Gastrocnemius medialis (tissue), 4 donors: Measurements from ENCODE around the gene SPSB4. TPM values are rescaled to one million over a fixed set of nuclear protein-coding genes. Genes with fewer than 3 reads are reported as not detected.

ENCODE experiments used
- ATAC-seq, 2 donors: fragments of 150-250 bp; one replicate each; pipeline ENCODE4 v1.9.1; 2016
- DNase-seq, 2 donors: peaks; one replicate each; pipeline ENCODE4 v3.0.0-alpha.2; 2019
- H3K27ac ChIP-seq, 4 donors: fragments of 200-600 bp; sonication (generic); 1 replicate in 1 of 4; 2 replicates in 3 of 4; pipeline ENCODE4 v1.5.1; 2016 to 2018; ENCODE audit warnings: mild to moderate bottlenecking in 2 of 4, moderate library complexity in 1 of 4
- H3K27me3 ChIP-seq, 3 donors: fragments of 200-600 bp; sonication (generic) in 2 of 3; 1 replicate in 1 of 3; 2 replicates in 2 of 3; pipeline versions ENCODE4 v1.5.1 to v1.6.0; 2016 to 2019; ENCODE audit warnings: mild to moderate bottlenecking in 1 of 3, moderate library complexity in 1 of 3
- H3K36me3 ChIP-seq, 2 donors: fragments of 200-600 bp; sonication (generic) in 1 of 2; one replicate each; pipeline ENCODE4 v1.5.1; 2017 to 2018
- H3K4me1 ChIP-seq, 2 donors: fragments of 200-600 bp; sonication (generic) in 1 of 2; one replicate each; pipeline ENCODE4 v1.5.1; 2016 to 2017; ENCODE audit warnings: mild to moderate bottlenecking in 2 of 2
- H3K4me3 ChIP-seq, 4 donors: fragments of 200-600 bp; sonication (generic) in 3 of 4; 1 replicate in 1 of 4; 2 replicates in 3 of 4; pipeline ENCODE4 v1.5.1; 2016 to 2019; ENCODE audit warnings: mild to moderate bottlenecking in 2 of 4
- H3K9me3 ChIP-seq, 3 donors: fragments of 200-600 bp; sonication (generic) in 2 of 3; 1 replicate in 1 of 3; 2 replicates in 2 of 3; pipeline ENCODE4 v1.5.1; 2016 to 2019
- POLR2A ChIP-seq, 2 donors: fragments of 450-650 bp; IDR thresholded peaks; one replicate each; pipeline ENCODE4 v1.6.1; 2017; ENCODE audit warnings: antibody characterized with exemption in 2 of 2, mild to moderate bottlenecking in 2 of 2, moderate library complexity in 2 of 2
- in situ Hi-C, 4 donors: fragments of 200-750 bp; cut with MboI; loops; one replicate each; pipeline versions ENCODE4 v1.15.0 to v1.8.0; 2017; ENCODE audit warnings: low sequenced_read_pairs in 4 of 4
- intact Hi-C: fragments of 100-400 bp; cut with DNase I; formaldehyde crosslinking; loops from one replicate; pipeline ENCODE4 v1.15.1; 2023; ENCODE audit warnings: low total_unique reads
- total RNA-seq, 4 donors: library from RNA; depleted of rRNA; stranded (reverse); fragments of >200 nt; gene quantifications; one replicate each; pipeline versions ENCODE4 v1.1.0 to v1.2.3, GENCODE V29; 2016
- TF ChIP-seq, protein P1 (sequence below), 5 experiments: fragments of 450-650 bp in 3 of 5; fragments of 200-600 bp in 2 of 5; sonication (generic) in 2 of 5; IDR thresholded peaks in 4 of 5; conservative IDR thresholded peaks in 1 of 5; 1 replicate in 4 of 5; 2 replicates in 1 of 5; pipeline ENCODE4 v1.5.1; 2016 to 2019; ENCODE audit warnings: antibody characterized with exemption in 5 of 5, mild to moderate bottlenecking in 3 of 5, moderate library complexity in 3 of 5

The SPSB4 gene
- total RNA-seq, 4 donors from 2014 or later: 0.35 to 0.81 TPM; not detected in 2

DNA sequence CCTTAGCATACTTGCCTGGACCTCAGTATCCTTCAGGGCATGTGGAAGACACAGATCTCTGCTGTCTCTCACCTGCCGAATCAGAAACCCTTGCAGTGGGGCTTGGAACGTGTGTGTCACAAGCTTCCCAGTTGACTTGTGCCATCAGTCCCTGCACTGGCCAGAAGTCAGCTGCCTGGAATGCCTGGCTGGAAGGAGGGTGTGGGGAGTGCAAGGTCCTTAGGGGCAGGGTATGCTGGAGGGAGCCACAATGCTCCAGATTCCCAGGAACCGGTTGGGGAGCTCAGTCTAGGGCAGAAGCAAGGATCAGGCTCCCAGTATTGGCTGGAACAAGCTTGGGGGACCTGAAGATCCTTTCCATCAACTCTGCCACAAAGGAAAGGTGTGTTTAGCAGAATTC is 27.1 kb downstream of the SPSB4 start:
- ATAC-seq (no peak), DNase-seq (no peak)
- H3K9me3 ChIP-seq: no peaks in the 10 kb centered on the region
- H3K27ac ChIP-seq: no peak overlapping the region
- H3K36me3 ChIP-seq: no peaks in the 10 kb centered on the region
- intact Hi-C loops: no loop called here
- no peaks in the 10 kb centered on the region for H3K27me3 ChIP-seq
- in situ Hi-C loops: no loop called here
- no peak overlapping the region for H3K4me3 ChIP-seq
- TF ChIP-seq, protein P1, sequence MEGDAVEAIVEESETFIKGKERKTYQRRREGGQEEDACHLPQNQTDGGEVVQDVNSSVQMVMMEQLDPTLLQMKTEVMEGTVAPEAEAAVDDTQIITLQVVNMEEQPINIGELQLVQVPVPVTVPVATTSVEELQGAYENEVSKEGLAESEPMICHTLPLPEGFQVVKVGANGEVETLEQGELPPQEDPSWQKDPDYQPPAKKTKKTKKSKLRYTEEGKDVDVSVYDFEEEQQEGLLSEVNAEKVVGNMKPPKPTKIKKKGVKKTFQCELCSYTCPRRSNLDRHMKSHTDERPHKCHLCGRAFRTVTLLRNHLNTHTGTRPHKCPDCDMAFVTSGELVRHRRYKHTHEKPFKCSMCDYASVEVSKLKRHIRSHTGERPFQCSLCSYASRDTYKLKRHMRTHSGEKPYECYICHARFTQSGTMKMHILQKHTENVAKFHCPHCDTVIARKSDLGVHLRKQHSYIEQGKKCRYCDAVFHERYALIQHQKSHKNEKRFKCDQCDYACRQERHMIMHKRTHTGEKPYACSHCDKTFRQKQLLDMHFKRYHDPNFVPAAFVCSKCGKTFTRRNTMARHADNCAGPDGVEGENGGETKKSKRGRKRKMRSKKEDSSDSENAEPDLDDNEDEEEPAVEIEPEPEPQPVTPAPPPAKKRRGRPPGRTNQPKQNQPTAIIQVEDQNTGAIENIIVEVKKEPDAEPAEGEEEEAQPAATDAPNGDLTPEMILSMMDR (IDR thresholded peaks at IDR 0.05 in 4 of 5, conservative IDR thresholded peaks at IDR 0.05 in 1 of 5): no peak
- no peak for TF ChIP-seq POLR2A (IDR thresholded peaks at IDR 0.05)
- H3K4me1 ChIP-seq: peaks cover 5 to 24% of the 10 kb centered on the region in 2 donors

DNA sequence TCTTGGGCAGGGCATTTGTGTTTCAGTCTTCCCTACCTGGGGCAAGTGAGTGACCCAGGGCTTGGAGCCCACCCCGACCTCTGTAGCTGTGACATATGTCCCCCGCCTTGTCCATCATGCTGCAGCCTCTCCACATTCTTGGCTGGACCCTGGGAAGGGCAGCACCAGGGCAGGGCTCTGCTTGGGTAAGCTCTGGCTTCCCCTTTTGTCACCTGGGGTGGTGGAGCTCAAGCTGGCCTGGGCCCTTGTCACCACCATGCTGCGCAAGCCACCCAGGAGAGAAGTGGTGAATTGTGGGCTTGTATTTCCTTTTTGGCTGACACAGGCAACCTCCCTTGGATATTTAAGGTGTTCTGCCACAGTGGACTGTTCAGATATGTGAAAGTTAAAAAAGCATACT is 29.3 kb downstream of the SPSB4 start:
- in situ Hi-C loops (no loop called here), intact Hi-C loops (no loop called here)
- ATAC-seq: no peak
- Histone ChIP-seq H3K36me3 (no peaks in the 10 kb centered on the region), H3K4me3 (no peak overlapping the region), H3K9me3 (no peaks in the 10 kb centered on the region), H3K4me1 (peaks cover 20 to 46% of the 10 kb centered on the region in 2 donors), H3K27ac (no peak overlapping the region), H3K27me3 (no peaks in the 10 kb centered on the region)
- no peak for DNase-seq
- TF ChIP-seq, protein P1 (IDR thresholded peaks at IDR 0.05 in 4 of 5, conservative IDR thresholded peaks at IDR 0.05 in 1 of 5): no peak
- no peak for TF ChIP-seq POLR2A (IDR thresholded peaks at IDR 0.05)

DNA sequence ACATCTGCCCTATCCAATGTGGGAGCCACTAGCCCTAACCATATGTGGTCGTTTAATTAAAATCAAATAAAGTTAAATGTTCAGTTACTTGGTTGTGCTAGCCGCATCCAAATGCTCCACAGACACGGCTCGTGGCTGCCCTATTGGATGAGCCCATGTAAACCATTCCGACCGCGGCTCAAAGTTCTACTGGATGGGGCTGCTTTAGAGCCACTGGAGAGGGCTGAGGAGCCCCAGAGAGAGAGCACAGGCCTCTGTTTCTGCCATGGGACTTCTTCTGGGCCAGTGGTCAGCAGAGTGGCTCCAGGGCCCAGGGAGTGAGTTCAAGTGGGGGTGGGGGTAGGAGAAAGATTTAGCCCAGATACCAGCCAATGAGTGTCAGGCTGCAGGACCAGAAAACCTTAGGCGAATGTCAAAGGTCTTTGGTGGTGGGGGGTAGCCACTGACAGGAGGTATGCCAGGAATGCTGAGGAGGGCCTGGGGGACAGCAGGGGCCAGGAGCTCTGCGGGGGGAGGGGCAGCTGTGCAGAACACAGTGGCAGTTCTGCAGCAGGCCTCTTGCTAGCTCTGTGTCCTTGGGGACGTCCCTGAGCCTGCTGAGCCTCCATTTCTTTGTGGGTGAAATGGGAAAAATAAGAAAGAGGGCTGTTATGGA is 30.1 kb downstream of the SPSB4 start:
- intact Hi-C loops (no loop called here), in situ Hi-C loops (no loop called here)
- H3K4me3 ChIP-seq: no peak overlapping the region
- no peak for TF ChIP-seq POLR2A (IDR thresholded peaks at IDR 0.05)
- TF ChIP-seq, protein P1 (IDR thresholded peaks at IDR 0.05 in 4 of 5, conservative IDR thresholded peaks at IDR 0.05 in 1 of 5): no peak
- no peak overlapping the region for H3K27ac ChIP-seq
- no peaks in the 10 kb centered on the region for H3K27me3 ChIP-seq
- H3K4me1 ChIP-seq: peaks cover 24 to 49% of the 10 kb centered on the region in 2 donors
- no peak for DNase-seq
- ATAC-seq: no peak
- H3K36me3 ChIP-seq: no peaks in the 10 kb centered on the region
- no peaks in the 10 kb centered on the region for H3K9me3 ChIP-seq

DNA sequence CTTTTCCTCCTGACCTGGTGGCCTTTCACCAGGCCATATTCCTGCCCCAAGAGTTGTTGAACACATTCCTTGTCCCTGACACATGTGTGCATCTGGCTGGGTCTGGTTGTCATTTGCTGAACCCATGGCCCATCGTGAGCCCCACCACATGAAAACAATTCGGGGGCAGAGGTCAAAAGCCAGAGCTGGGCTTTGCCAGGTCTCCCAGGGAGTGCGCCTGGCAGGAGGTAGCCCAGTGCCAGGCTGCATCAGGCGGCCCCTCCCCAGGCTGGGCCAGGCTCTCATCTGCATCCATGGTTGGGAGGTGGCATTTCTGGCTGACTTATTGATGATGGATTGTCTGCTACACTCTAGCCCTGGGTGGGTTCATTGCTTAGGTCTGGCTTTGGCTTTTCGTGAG is 30.9 kb downstream of the SPSB4 start:
- no peaks in the 10 kb centered on the region for H3K36me3 ChIP-seq
- H3K4me3 ChIP-seq: no peak overlapping the region
- TF ChIP-seq, protein P1 (IDR thresholded peaks at IDR 0.05 in 4 of 5, conservative IDR thresholded peaks at IDR 0.05 in 1 of 5): no peak
- TF ChIP-seq POLR2A (IDR thresholded peaks at IDR 0.05): no peak
- no peaks in the 10 kb centered on the region for H3K9me3 ChIP-seq
- H3K4me1 ChIP-seq: peaks cover 30 to 49% of the 10 kb centered on the region in 2 donors
- intact Hi-C loops (no loop called here), in situ Hi-C loops (no loop called here)
- no peak overlapping the region for H3K27ac ChIP-seq
- no peaks in the 10 kb centered on the region for H3K27me3 ChIP-seq
- no peak for ATAC-seq
- DNase-seq: no peak

DNA sequence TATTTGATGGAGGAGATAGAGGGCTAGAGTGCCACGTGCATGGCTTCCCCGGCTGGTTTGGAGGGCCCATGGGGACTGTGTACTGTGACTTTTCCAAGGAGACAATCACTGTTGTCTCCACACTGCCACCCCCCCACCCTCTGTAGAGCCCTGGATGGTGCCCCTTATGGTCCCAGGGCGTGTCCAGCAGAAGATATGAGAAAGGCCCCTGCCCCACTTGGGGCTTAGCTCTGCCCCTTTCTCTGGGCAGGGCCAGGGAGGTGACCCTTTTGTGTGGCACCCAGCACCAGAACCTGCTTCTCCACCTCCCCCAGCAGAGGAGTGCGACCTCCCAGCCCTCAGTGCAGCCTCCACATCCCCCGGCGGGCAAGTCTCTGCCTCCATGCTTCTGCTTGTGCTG is 32.1 kb downstream of the SPSB4 start:
- no peaks in the 10 kb centered on the region for H3K36me3 ChIP-seq
- TF ChIP-seq, protein P1 (IDR thresholded peaks at IDR 0.05 in 4 of 5, conservative IDR thresholded peaks at IDR 0.05 in 1 of 5): no peak
- no peak for TF ChIP-seq POLR2A (IDR thresholded peaks at IDR 0.05)
- DNase-seq (no peak), ATAC-seq (no peak)
- intact Hi-C loops (no loop called here), in situ Hi-C loops (no loop called here)
- H3K4me1 ChIP-seq: peaks cover 28 to 41% of the 10 kb centered on the region in 2 donors
- H3K4me3 ChIP-seq: no peak overlapping the region
- H3K27ac ChIP-seq: no peak overlapping the region
- no peaks in the 10 kb centered on the region for H3K9me3 ChIP-seq
- H3K27me3 ChIP-seq: no peaks in the 10 kb centered on the region
